HepG2 (cell line): Measurements from ENCODE around the gene OR8B4.

Experiments used
- ASH2L ChIP-seq: fragments of 300-600, 200-600 bp; sonication (generic); IDR thresholded peaks from 2 replicates; pipeline ENCODE4 v1.7.0; 2017; ENCODE audit warnings: low read depth, mild to moderate bottlenecking, moderate library complexity, mixed read lengths, low read length; ENCODE audit not compliant: insufficient read length
- ZBTB20 ChIP-seq: sonication (generic); formaldehyde crosslinking; IDR thresholded peaks from 2 replicates; pipeline ENCODE4 v1.8.1; 2023; ENCODE audit warnings: missing genetic modification reagents, low read depth, mild to moderate bottlenecking, borderline replicate concordance
- ZNF207 ChIP-seq: fragments of 450-650 bp; IDR thresholded peaks from 2 replicates; pipeline ENCODE4 v1.6.1; 2016; ENCODE audit warnings: antibody characterized with exemption, borderline replicate concordance
- ZNF24 ChIP-seq: fragments of 450-650 bp; IDR thresholded peaks from 2 replicates; pipeline ENCODE4 v1.6.1; 2017; ENCODE audit warnings: antibody characterized with exemption, mild to moderate bottlenecking
- ZNF292 ChIP-seq: sonication (generic); formaldehyde crosslinking; IDR thresholded peaks from 2 replicates; pipeline ENCODE4 v1.8.1; 2022; ENCODE audit warnings: mild to moderate bottlenecking, low read depth, missing genetic modification reagents, borderline replicate concordance
- TF ChIP-seq, protein P1 (sequence below): sonication (generic); formaldehyde crosslinking; IDR thresholded peaks from 2 replicates; pipeline ENCODE4 v1.5.0; 2020; ENCODE audit warnings: mild to moderate bottlenecking, missing genetic modification reagents, moderate library complexity
- TF ChIP-seq, protein P2 (sequence below): sonication (generic); formaldehyde crosslinking; IDR thresholded peaks from 2 replicates; pipeline ENCODE4 v1.9.0; 2021; ENCODE audit warnings: missing genetic modification reagents, borderline replicate concordance

DNA sequence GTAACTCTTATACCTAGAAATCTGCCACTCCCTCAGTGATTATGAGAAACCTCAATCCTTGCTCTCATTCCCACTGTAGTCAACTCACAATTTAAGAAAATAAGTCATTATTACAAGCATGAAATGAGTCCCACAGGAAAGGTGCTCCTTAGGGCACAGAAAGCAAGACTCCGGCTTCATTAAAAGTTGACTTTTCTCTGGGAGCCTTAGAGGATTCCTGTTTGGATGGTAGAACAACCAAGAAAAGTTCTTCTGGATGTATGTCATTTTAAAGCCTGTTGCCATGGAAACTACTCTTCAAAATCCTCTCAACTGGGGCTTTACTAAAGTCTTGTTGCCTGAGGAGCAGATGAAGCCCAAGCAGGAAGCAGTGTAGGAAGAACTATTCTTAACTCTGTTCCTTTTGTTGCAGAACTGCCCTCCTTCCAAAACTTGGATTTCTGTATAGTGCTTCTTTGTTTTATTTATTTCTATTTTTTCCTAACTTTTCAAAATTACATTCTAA, 21.0 kb upstream of the OR8B4 start, which contains the start of gene OR8B8:
- TF ChIP-seq, protein P1, sequence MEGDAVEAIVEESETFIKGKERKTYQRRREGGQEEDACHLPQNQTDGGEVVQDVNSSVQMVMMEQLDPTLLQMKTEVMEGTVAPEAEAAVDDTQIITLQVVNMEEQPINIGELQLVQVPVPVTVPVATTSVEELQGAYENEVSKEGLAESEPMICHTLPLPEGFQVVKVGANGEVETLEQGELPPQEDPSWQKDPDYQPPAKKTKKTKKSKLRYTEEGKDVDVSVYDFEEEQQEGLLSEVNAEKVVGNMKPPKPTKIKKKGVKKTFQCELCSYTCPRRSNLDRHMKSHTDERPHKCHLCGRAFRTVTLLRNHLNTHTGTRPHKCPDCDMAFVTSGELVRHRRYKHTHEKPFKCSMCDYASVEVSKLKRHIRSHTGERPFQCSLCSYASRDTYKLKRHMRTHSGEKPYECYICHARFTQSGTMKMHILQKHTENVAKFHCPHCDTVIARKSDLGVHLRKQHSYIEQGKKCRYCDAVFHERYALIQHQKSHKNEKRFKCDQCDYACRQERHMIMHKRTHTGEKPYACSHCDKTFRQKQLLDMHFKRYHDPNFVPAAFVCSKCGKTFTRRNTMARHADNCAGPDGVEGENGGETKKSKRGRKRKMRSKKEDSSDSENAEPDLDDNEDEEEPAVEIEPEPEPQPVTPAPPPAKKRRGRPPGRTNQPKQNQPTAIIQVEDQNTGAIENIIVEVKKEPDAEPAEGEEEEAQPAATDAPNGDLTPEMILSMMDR (CRISPR knock-in tag) = no peak
- TF ChIP-seq, protein P2, sequence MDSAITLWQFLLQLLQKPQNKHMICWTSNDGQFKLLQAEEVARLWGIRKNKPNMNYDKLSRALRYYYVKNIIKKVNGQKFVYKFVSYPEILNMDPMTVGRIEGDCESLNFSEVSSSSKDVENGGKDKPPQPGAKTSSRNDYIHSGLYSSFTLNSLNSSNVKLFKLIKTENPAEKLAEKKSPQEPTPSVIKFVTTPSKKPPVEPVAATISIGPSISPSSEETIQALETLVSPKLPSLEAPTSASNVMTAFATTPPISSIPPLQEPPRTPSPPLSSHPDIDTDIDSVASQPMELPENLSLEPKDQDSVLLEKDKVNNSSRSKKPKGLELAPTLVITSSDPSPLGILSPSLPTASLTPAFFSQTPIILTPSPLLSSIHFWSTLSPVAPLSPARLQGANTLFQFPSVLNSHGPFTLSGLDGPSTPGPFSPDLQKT (CRISPR knock-in tag) = no peak
- TF ChIP-seq ZNF24 = no peak
- TF ChIP-seq ZNF207 = no peak
- TF ChIP-seq ZNF292 (CRISPR knock-in tag) = no peak
- no peak for TF ChIP-seq ASH2L
- no peak for TF ChIP-seq ZBTB20 (CRISPR knock-in tag)
